GM12878 (cell line): ENCODE results near the gene BCO1.
"Not testable (repeated sequence)": the region's sequence is repeated elsewhere in the genome, so short reads cannot be mapped to it uniquely, and the experiment has no call there.

Source experiments
- BRCA1 ChIP-seq: IDR thresholded peaks from 2 replicates; pipeline ENCODE4 v1.6.1; 2011; ENCODE audit warnings: low read depth, low read length, improper control_type of control experiment
- CTCF ChIP-seq, 3 experiments: IDR thresholded peaks in 2 of 3; conservative IDR thresholded peaks in 1 of 3; 2 replicates each; pipeline ENCODE4 v1.5.1; 2011; ENCODE audit warnings: low read depth in 3 of 3, low read length in 3 of 3, mild to moderate bottlenecking in 3 of 3, control low read depth in 2 of 3, moderate library complexity in 2 of 3, inconsistent platforms in 1 of 3, mixed read lengths in 1 of 3; ENCODE audit not compliant: control insufficient read depth in 2 of 3, insufficient read depth in 1 of 3; ENCODE audit errors: extremely low read depth in 1 of 3
- GATAD2B ChIP-seq: fragments of 450-650 bp; conservative IDR thresholded peaks from 2 replicates; pipeline ENCODE4 v1.6.1; 2017; ENCODE audit warnings: low read depth, mild to moderate bottlenecking, moderate library complexity
- MEF2A ChIP-seq: IDR thresholded peaks from 2 replicates; pipeline ENCODE4 v1.6.1; 2011; ENCODE audit warnings: low read depth, mild to moderate bottlenecking, low read length, moderate library complexity; ENCODE audit not compliant: insufficient read depth
- POLR2A ChIP-seq: IDR thresholded peaks from 2 replicates; pipeline ENCODE4 v1.6.1; 2011; ENCODE audit warnings: low read depth, mild to moderate bottlenecking, low read length
- POLR2AphosphoS5 ChIP-seq: IDR thresholded peaks from 2 replicates; pipeline ENCODE4 v1.6.1; 2011; ENCODE audit warnings: mild to moderate bottlenecking, low read length, inconsistent platforms
- SP1 ChIP-seq: IDR thresholded peaks from one replicate; pipeline ENCODE4 v1.6.1; 2011; ENCODE audit warnings: low read depth, low read length
- TF ChIP-seq, protein P1 (sequence below): fragments of 150-350 bp; IDR thresholded peaks from 2 replicates; pipeline ENCODE4 v1.6.1; 2016; ENCODE audit warnings: low read depth, low read length
- TF ChIP-seq, protein P2 (sequence below): fragments of 450-650 bp; formaldehyde crosslinking; IDR thresholded peaks from 2 replicates; pipeline ENCODE4 v1.5.0; 2022; ENCODE audit warnings: mild to moderate bottlenecking, missing genetic modification characterization

- TF ChIP-seq, protein P1, sequence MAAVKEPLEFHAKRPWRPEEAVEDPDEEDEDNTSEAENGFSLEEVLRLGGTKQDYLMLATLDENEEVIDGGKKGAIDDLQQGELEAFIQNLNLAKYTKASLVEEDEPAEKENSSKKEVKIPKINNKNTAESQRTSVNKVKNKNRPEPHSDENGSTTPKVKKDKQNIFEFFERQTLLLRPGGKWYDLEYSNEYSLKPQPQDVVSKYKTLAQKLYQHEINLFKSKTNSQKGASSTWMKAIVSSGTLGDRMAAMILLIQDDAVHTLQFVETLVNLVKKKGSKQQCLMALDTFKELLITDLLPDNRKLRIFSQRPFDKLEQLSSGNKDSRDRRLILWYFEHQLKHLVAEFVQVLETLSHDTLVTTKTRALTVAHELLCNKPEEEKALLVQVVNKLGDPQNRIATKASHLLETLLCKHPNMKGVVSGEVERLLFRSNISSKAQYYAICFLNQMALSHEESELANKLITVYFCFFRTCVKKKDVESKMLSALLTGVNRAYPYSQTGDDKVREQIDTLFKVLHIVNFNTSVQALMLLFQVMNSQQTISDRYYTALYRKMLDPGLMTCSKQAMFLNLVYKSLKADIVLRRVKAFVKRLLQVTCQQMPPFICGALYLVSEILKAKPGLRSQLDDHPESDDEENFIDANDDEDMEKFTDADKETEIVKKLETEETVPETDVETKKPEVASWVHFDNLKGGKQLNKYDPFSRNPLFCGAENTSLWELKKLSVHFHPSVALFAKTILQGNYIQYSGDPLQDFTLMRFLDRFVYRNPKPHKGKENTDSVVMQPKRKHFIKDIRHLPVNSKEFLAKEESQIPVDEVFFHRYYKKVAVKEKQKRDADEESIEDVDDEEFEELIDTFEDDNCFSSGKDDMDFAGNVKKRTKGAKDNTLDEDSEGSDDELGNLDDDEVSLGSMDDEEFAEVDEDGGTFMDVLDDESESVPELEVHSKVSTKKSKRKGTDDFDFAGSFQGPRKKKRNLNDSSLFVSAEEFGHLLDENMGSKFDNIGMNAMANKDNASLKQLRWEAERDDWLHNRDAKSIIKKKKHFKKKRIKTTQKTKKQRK = not testable (repeated sequence)
- TF ChIP-seq BRCA1; POLR2AphosphoS5; SP1; CTCF (IDR thresholded peaks at IDR 0.05 in 2 of 3, conservative IDR thresholded peaks at IDR 0.05 in 1 of 3; ENCODE audit: control insufficient read depth in 2 of 3, extremely low read depth in 1 of 3, insufficient read depth in 1 of 3, low read depth in 3 of 3, low read length in 3 of 3); MEF2A; GATAD2B; POLR2A: not testable (repeated sequence)
- TF ChIP-seq, protein P2, sequence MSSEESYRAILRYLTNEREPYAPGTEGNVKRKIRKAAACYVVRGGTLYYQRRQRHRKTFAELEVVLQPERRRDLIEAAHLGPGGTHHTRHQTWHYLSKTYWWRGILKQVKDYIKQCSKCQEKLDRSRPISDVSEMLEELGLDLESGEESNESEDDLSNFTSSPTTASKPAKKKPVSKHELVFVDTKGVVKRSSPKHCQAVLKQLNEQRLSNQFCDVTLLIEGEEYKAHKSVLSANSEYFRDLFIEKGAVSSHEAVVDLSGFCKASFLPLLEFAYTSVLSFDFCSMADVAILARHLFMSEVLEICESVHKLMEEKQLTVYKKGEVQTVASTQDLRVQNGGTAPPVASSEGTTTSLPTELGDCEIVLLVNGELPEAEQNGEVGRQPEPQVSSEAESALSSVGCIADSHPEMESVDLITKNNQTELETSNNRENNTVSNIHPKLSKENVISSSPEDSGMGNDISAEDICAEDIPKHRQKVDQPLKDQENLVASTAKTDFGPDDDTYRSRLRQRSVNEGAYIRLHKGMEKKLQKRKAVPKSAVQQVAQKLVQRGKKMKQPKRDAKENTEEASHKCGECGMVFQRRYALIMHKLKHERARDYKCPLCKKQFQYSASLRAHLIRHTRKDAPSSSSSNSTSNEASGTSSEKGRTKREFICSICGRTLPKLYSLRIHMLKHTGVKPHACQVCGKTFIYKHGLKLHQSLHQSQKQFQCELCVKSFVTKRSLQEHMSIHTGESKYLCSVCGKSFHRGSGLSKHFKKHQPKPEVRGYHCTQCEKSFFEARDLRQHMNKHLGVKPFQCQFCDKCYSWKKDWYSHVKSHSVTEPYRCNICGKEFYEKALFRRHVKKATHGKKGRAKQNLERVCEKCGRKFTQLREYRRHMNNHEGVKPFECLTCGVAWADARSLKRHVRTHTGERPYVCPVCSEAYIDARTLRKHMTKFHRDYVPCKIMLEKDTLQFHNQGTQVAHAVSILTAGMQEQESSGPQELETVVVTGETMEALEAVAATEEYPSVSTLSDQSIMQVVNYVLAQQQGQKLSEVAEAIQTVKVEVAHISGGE (CRISPR knock-in tag) = not testable (repeated sequence)
Observed at GRCh38 chr16:81225697-81226096, 12.8 kb upstream of the BCO1 start.
